COLO829 (cell line): ENCODE measurements around the gene ABCC2.
"Not testable (repeated sequence)": the region's sequence is repeated elsewhere in the genome, so short reads cannot be mapped to it uniquely, and the experiment has no call there.

Source experiments
- DNase-seq: peaks from one replicate; pipeline ENCODE4 v3.0.0; 2012; ENCODE audit warnings: low spot score

ABCC2 gene

DNA sequence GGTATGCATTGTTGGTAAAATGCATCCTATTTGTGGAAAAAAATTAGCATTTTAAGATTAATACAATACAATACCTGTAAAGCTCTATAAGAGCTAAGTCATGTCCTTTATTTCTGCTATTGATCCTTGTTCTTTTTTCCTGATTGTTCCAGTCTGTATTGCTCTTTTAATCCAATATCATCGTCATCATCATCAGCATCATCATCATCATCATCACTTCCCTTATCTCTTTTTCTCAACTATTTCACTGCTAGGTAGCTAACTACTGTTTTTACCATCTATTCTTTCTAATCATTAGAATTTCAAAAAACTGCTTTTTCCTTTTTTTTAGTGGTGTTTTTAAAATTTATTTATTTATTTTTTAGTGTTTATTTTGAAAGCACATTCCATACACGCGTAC lies 71.2 kb downstream of the ABCC2 start:
- DNase-seq = no peak

- no peak for DNase-seq
Observed at GRCh38 chr10:99854860-99855259, 72.4 kb downstream of the ABCC2 start.

DNA sequence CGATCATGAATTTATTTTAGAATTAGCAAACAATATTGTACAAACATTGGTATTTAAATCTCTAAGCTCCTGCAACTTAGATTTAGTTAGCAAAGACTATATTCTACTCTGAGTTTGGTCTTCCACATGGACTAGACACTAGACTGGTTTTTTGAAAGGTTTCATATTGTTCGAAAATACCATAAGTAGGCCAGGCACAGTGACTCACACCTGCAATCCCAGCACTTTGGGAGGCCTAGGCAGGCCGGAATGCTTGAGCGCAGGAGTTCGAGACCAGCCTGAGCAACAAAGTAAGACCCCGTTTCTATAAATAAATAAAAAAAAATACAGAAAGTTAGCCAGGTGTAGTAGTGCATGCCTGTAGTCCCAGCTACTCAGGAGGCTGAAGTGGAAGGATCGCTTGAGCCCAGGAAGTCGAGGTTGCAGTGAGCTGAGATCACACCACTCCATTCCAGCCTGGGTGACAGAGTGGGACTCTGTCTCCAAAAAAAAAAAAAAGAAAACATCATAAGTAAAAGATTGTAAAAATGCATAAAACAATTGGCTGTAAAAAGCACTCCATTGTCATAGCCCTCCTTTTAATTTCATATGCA lies 73.1 kb downstream of the ABCC2 start:
- DNase-seq = no peak

- no peak for DNase-seq
Observed at GRCh38 chr10:99858849-99859248, 76.4 kb downstream of the ABCC2 start.

DNA sequence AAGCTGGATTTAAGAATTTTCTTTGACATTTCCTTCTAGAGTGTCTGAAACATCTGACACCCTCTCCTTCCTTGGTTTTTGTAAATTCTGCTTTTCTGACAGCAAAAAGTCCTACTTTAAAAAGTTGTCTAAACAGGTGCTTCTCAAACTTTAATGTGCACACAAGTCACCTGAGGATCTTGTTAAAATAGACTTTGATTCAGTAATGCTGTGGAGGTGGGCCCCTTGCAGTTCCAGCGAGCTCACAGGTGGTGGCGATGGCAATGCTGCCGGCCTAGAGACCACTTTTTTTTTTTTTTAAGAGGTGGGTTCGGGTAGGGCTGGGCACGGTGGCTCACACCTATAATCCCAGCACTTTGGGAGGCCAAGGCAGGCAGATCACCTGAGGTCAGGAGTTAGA lies 77.1 kb downstream of the ABCC2 start:
- DNase-seq = no peak

DNA sequence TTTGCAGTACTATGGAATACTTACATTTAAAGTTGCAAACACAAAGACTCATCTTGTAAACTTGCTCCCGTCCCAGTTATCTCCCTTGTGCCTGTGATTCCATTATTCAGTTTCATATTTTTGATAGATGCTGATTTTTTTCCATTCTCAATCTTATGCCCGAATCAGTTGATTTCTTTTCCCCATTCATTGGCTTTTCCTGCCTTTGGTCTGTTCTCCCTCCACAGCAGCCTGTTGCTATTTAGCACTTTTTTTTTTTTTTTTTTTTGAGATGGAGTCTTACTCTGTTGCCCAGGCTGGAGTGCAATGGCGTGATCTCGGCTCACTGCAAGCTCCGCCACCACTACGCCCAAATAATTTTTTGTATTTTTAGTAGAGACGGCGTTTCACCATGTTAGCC lies 78.0 kb downstream of the ABCC2 start:
- no peak for DNase-seq

DNA sequence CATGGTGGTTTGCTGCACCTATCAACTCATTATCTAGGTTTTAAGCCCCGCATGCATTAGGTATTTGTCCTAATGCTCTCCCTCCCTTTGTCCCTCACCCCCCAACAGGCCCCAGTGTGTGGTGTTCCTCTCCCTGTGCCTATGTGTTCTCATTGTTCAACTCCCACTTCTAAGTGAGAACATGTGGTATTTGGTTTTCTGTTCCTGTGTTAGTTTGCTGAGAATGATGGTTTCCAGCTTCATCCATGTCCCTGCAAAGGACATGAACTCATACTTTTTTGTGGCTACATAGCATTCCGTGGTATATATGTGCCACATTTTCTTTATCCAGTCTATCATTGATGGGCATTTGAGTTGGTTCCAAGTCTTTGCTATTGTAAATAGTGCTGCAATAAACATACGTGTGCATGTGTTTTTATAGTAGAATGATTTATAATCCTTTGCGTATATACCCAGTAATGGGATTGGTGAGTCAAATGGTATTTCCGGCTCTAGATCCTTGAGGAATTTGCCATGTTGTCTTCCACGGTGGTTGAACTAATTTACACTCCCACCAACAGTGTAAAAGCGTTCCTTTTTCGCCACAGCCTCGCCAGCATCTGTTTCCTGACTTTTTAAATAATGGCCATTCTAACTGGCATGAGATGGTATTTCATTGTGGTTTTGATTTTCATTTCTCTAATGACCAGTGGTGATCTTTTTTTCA lies 81.2 kb downstream of the ABCC2 start:
- DNase-seq = not testable (repeated sequence)

DNA sequence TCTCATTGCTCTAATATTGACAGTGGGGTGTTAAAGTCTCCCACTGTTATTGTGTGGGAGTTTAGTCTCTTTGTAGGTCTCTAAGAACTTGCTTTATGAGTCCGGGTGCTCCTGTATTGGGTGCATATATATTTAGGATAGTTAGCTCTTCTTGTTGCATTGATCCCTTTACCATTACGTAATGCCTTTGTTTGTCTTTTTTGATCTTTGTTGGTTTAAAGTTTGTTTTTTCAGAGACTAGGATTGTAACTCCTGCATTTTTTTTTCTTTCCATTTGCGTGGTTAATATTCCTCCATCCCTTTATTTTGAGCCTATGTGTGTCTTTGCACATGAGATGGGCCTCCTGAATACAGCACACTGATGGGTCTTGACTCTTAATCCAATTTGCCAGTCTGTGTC lies 84.8 kb downstream of the ABCC2 start:
- DNase-seq = not testable (repeated sequence)

DNA sequence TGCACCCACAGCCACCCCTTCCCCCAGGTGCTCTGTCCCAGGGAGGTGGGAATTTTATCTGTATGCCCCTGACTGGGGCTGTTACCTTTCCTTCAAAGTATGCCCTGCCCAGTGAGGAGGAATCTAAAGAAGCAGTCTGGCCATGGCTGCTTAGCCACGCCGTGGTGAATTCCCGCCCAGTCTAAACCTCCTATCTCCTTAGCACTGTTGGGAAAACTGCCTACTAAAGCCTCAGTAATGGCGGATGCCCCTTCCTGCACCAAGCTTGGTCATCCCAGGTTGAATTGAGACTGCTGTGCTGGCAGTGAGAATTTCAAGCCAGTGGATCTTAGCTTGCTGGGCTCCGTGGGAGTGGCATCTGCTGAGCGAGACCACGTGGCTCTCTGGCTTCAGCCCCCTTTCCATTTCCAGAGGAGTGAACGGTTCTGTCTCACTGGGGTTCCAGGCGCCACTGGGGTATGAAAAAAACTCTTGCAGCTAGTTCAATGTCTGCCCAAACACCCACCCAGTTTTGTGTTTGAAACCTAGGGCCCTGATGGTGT lies 87.2 kb downstream of the ABCC2 start:
- DNase-seq = no peak

DNA sequence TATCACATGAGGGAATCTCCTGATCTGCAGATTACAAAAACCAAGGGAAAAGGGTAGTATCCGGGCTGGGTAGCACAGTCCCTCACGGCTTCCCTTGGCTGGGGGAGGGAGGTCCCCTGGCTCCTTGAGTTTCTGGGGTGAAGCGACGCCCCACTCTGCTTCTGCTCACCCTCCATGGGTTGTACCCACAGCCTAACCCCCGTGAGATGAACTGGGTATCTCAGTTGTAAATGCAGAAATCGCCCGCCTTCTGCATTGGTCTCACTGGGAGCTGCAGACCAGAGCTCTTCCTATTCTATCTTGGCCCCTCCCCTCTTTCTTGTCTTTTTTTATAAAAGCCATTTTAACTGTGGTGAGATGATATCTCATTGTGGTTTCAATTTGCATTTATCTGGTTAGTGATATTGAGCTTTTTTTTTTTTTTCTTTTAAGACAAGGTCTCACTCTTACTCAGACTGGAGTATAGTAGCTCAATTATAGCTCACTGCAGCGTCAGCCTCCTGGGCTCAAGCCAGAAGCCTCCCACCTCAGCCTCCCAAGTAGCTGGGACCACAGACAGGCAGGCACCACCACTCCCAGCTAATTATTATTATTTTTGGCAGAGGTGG lies 87.8 kb downstream of the ABCC2 start:
- no peak for DNase-seq

DNA sequence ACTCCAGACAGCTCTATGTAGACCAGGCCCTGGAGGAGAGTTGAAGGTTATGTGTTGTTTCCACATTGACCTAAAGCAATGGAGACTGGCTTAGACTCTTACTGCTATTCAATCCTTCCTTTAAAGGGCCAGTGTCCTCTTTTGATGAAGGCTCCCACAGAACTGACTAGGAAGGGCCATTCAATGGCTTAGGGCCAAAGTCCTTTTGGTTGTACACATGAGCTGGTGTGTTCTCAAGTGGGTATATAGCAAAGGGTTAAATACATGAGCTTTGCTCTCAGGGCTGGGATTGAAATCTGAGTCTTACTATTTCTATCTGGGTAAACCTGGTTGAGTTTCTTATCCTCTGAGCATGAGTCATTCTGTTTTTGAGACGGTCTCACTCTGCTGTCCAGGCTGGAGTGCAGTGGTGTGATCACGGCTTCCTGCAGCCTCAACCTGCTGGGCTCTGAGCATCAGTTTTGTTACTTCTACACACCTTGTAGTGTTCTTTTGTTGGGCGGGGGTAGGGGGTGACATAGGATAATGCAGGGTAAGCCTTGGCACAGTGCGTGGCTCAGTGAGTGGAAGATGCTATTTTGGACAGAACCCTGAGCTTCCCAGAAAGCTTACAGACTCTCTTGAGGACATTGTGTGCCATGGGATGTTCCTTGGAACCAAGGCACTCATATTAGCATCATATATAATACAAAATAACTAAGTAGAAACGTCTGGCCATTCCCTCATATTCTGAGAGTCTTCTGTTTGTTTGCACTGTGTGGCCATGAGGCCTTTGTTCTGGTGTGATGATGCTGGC lies 90.1 kb downstream of the ABCC2 start:
- no peak for DNase-seq

GRCh38 chr10:99873846-99874245 lies 91.4 kb downstream of the ABCC2 start:
- no peak for DNase-seq

- DNase-seq = no peak
Observed at GRCh38 chr10:99874341-99875085, 92.1 kb downstream of the ABCC2 start.

DNA sequence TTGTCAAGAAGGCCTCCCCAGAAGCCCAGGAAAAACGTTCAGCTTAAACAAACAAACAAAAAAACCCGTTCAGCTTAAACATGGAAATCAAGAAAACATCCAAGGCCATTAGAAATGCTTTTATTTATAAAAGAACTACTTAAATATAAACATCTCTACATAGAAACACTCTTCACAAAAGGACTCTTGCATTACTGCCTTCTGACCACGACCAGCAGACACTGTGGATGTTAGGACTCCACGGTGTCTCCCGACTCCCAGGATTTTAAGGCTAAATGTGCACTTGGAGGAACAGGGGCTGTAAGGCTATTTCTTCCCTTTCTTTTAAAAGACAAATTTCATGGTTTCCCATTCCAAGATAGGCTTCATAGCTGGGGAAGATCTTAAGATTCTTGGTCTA lies 93.0 kb downstream of the ABCC2 start:
- DNase-seq = no peak

- DNase-seq = no peak
Observed at GRCh38 chr10:99880080-99880835, 97.8 kb downstream of the ABCC2 start.

DNA sequence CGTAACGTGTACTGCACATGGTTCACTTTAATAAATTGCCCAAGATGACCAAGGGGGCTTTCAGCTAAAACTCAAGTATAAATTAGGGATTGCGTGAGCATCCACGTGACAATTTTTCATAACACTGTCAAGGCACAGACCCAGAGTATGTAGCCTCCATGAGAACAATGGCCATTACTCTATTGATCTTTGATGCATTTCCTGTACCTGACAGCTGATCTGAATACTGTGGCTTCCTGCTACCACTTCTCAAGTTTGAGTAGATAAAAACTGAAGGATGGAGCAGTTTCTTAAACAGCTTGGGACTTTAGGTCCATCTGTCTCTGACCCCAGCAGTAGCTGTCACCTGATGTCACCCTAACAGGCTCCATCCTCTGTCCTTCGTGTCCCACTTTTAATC lies 98.9 kb downstream of the ABCC2 start:
- DNase-seq = no peak

GRCh38 chr10:99883523-99883922 lies 101.1 kb downstream of the ABCC2 start:
- DNase-seq = no peak

DNA sequence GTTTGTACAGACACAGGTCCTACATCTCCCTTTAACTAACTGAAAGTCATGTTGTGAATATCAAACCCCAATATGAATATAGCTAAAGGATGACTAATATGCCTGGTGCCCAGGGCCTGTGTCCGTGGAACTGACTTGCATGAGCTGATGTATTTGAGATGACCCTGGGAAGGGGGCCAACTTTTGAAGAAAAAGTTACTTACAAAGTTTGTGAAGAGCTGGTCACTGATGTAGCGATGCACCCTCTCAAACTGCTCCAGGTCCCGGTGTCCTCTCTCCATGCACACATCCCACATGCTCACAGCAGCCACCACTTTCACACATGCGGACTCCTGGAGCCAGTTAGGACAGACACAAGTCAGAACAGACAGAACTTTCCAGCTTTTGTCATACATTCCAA lies 106.2 kb downstream of the ABCC2 start:
- DNase-seq = no peak

- no peak for DNase-seq
Observed at GRCh38 chr10:99894613-99895012, 112.2 kb downstream of the ABCC2 start.

GRCh38 chr10:99895066-99895465 lies 112.6 kb downstream of the ABCC2 start:
- DNase-seq = not testable (repeated sequence)

DNA sequence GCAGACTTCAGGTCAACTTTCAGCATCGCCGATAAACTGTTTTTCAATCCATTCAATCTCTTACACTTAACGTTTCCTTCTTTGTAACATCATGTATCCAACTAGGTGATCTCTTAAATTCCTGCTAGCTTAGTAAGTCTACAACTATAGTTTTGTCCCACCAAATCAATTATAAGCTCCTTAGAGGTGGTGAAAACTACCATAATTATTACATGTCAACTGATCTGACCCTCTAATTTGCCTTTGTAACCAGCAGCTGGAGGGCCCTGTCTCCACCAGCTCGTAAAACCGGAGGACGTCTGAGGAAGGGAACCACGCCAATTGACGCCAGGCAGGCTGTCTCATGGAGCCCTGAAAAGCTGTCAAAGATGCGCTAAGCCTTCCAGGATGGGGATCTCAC lies 113.4 kb downstream of the ABCC2 start:
- no peak for DNase-seq
